Medulla oblongata (tissue), 1 donor: ENCODE measurements around the gene SOHLH1.
A peak's percentile ranks its signal among the peaks of the same experiment; 100 is the strongest.

Experiments used
- DNase-seq: peaks from one replicate; pipeline ENCODE4 v3.0.0-alpha.2; 2015; ENCODE audit errors: extremely low spot score

Gene SOHLH1

DNA sequence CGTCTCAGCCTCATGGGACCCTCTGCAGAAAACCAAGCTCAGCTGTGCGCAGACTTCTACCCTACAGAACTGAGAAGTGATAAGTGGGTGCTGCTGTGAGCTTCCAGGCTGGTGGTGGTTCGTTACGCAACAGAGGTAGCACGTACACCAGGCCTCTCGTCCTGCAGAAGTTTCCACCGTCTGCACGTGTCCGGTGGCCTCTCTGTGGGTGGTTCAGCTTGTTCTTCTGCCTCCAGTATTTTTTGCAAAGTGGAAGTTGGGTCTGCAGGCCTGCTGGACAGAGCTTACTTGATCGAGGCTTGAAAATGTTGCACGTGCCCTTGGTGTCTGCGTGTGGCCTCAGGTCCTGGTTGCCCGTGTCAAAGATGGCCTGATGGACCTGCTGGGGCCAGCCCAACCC, 30.2 kb upstream of the SOHLH1 start:
- DNase-seq, result no peak

- no peak for DNase-seq
These were observed 29.3 kb upstream of the SOHLH1 start for GRCh38 chr9:135728436-135729110.

- DNase-seq, result no peak
These were observed 28.1 kb upstream of the SOHLH1 start for GRCh38 chr9:135727257-135727875.

DNA sequence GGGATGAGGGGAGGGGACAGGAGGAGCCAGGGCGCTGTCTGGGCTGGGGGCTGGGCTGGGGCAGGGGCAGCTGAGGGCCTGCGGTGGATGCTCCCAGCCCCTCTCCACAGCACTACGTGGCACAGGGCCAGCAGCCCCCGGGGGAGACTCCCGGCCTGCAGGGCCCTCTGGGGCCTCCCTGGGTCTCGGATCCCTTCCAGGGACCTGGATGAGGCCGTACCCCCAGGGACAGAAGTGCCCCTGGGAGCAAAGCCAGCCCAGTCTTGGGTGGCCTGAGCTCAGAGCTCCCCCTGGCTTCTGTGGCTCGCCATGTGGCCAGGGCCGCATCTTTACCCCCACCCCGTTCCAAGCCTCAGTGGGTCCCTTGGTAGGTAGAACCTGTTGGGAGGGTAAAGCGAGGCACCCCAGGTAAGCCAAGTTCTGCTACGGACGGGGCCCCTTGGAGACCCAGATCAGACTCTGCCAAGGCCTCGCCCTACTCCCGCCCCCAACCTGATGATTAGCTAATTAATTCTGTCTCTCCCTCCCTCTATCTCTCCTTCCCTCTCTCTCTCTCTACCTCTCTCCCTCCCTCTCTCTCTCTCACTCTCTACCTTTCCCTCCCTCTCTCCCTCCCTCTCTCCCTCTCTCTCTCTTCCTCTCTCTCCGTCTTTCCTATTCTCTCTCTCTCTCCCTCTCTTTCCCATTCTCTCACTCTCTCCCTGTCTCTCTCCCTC, 27.0 kb upstream of the SOHLH1 start:
- no peak for DNase-seq

DNA sequence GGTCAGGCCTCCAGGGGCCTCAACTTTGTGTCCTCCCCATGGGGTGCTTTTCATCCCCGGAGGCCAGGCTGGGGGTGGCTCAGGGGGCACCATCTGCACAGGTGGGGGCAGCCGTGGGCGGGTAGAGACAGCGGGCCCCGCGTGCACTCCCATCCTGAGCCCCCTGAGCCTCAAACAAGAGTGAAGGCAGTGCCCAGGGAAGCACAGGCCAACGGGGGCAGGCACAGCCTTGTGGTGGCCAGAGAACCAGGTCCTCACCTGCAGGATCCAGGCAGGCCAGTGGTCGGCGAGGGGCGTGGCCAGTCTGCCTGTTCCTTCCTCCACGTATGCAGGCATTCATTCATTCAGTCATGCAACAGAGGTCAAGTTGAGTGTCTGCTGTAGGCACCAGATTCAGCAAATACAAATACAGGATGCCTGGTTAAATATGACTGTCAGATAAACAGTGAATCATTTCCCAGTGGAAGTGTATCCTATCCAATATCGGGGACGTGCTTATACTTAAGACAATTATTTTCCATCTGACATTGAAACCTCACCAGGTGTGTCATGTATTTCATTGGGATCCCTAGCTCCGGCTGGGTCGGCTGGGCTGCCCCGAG, 25.0 kb upstream of the SOHLH1 start:
- DNase-seq, result no peak

GRCh38 chr9:135722365-135722764, 23.1 kb upstream of the SOHLH1 start:
- no peak for DNase-seq

- DNase-seq, result no peak
These were observed 20.2 kb upstream of the SOHLH1 start for GRCh38 chr9:135719472-135719871.

GRCh38 chr9:135718616-135719015, 19.3 kb upstream of the SOHLH1 start:
- DNase-seq, result no peak

- no peak for DNase-seq
These were observed 18.1 kb upstream of the SOHLH1 start for GRCh38 chr9:135717410-135717809.

DNA sequence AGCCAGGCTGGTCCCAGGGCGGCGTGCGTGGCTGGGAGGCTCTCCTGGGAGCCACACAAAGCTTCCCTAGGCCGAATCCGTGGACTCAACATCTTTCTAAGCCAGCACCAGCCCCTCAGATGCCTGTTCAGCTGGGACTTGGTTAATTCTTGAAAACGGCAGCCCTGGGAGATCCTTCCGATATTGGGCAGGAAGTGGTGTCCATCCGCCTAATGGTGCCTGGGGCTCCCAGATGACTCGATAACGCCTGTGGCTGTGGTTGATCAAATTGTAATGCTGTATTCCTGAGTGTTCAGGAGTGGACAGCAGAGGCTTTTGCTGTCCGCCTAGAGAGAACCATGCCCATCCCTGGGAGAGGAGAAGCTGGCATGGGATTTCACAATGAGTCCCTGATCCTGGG, 16.8 kb upstream of the SOHLH1 start:
- DNase-seq, result no peak

DNA sequence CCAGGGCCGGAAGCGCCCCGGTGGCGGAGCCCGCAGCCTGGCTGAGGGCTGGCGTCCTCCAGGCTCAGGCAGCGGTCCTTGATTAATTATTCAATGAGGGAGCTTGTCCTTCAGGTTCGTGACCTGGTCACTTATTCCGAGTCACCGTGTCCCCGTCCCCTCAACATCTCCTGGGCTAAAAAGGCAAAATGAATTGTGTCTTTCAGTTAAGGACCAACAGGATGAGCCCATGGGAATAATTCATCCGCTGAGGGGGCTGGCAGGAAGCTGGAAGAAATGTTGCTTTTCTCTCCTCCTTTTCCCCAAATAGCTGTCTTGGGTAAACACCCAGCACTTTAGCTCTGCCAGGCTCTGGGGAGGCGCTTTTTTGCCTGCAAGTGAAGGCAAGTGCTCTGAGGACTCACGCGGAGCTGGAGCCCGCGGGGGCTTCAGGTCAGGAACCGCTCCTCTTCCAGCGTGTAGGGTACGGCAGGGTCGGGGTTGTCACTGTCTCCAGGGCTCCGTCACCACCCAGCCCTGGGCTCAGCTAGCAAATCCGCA, 15.8 kb upstream of the SOHLH1 start:
- DNase-seq, result no peak

DNA sequence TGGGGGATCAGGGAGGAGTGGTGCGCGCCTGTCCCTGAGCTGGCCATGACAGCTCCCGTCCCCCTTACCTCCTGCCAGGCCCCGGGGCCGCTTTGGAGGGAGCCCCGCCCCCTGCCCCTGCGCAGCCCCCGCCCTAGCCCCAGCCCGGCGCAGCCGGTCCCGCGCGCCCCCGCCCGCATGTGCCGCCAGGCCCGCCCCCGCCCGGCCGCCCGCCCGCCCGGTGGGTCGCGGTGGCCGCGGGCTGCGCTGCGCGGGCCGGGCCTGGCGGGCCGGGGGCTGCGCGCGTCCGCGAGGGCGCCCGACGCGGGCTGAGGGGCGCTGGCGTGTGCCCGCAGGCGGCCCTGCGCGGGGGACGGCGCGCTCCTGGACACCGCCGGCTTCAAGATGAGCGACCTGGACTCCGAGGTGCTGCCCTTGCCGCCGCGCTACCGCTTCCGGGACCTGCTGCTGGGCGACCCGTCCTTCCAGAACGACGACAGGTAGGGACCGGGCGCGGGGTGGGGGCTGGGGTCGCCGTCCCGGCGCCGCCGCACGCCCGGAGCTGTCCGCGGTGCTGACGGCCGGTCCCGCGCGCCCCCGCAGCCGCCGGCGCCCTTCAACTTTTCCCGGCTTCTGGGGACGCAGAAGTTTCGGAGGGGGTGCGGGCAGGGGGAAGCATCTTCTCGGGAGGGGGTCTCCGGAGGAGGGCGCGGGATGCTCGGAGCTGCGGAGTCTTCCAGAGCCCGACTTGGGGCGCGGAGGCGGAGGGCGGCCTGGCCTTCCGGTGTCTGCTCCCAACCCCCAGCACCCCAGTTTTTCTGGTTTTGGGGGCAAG, 15.2 kb upstream of the SOHLH1 start:
- DNase-seq, result no peak

DNA sequence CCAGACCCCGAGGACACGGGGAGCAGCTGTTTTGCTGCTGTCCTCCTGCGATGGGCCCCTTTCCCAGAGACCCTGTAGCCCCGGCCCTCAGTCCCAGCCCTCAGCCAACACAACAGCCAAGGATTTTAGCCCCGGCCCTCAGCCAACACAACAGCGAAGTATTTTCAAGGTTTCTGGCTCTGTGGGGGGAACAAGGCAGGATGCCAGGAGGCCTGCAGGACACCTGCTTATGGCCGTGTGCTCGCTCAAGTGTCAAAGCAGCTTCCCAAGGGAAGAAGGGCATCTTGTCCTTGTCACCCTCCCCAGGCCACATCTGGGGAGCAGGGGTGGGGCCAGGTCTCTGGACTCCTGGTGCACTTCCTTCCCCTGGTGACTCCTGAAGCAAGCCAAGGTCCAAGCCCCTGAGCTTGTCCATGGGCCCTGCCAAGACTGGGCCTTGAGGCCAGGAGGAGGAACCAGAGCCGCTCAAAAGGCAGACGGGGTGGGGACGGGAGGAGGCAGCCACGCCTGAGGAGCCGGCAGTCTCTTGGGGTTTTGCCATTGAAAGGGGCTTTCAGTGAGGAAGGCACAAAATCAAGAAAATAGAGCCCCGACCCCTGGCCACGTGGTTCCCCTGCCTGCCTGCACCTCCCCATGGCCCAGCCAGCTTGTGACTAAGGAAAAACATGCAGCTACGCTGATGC, 13.5 kb upstream of the SOHLH1 start:
- peak; percentile 2 for DNase-seq

DNA sequence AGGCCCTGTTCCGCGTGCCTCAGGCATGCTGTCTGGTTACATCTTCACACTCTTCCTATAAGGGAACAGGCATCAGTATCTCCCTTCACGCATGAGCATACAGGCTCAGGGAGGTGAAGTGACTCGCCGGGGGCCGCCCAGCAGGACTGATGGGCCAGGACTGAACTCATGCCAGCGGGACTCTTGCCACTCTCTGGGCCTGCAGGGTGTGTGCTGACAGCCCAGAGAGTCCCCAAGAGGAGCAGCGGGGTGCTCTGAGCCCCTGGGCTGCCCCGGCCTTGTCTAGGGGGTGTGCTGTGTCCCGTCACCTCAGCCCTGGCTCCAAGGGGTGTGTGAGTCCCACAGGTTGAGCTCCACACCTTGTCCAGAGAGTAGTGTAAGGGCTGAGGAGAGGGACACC, 12.6 kb upstream of the SOHLH1 start:
- DNase-seq, result no peak

GRCh38 chr9:135711391-135711790, 12.1 kb upstream of the SOHLH1 start:
- no peak for DNase-seq

DNA sequence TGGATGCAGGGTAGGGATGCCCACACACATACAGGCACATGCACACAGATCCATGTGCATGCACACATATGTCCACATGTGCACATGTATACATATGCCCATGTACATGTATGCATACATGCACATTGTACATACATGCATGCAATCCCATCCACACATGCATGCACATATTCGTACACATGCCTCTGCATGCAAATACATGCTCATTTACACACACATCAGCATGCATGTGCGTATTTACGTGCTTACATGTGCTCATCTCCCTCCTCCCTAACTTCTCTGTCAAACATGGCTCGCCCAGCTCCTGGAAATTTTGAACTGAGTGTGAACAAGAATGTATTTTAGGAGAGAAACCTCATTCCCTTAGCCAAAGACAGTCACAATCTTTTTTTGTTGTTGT, 8.9 kb upstream of the SOHLH1 start:
- no peak for DNase-seq

DNA sequence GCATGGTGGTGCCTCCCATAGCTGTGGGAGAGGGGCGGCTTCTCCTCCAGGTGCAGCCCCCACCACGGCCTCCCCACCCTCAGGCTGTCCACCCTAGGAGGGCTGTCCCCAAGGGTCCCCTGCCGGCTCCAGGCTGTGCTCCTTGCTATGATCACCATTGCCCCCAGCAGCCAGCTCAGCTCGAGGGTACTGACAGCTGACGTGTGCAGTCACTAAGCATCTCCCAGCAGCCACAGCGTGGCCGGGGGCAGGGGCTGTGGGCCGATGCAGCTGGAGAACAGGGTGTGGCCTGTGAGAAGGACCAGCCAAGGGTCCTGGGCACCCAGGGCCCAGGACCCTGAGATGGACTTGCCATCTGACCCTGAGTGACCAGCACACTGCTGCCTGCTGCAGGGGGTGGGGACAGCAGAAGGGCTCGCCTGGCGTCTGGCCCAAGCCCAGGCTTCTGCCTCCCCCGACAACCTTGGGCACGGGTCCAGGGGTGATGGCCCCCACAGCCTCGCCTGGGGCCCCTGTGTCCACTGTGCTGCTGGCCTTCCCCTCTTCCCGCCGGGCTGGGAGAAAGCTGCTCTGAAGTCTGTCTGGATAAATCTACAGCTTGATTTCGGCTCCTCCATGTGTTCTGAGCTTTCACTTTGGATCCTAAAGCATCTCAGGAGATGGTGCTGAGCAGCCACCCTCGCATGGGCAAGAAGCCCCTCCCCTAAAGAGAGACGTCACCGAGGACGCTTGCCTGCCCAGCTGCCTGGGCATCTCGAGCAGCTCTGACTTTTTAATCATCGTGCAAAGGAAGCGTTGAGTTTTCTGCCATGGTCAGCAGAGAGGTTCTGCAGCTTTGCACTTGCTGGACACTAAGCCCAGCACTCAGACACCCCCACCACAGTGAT, 8.2 kb upstream of the SOHLH1 start:
- DNase-seq, result no peak

GRCh38 chr9:135706288-135706687, 7.0 kb upstream of the SOHLH1 start:
- no peak for DNase-seq

DNA sequence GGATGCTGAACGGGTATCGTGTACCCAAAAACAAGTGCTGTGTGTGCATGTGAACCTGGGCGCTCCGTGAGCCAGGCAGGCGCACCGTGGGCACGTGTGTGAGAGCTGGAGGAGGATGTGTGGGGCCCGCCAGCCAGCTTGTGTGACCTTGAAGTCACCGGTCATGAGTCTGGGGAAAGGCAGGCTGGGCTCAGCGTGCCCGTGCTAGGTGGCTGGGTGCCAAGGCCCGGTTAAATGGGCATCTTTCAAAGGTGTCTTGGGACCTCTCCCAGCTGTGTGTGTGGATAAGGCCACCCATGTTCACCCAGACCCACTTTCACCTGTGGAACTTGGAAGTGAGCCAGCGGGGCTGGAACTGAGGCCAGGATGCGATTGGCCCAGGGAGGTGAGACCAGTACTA, 6.1 kb upstream of the SOHLH1 start:
- DNase-seq, result no peak

DNA sequence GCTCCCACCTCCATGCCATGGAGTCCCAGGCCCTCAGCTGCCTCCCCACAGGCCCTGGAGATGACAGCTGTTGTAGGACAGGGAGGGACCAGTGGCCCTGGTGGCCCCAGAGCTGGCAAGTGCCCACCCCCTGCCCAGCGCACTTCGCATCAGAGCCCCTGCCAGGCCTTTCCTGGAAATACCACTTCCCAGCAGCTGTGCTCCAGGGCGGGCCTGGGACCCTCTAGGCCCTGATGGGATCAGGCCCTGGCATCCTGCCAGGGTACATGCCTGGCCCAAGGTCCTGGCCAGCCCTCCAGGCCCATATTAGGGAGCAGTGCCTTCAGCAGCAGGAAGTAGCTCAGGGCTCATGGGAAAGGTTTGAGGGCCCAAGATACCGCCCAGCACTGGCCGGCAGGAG, 5.2 kb upstream of the SOHLH1 start:
- DNase-seq, result no peak
